SK-N-SH (cell line): Measurements from ENCODE around the gene NCKAP5L. TPM values are rescaled to one million over a fixed set of nuclear protein-coding genes. Genes with fewer than 3 reads are reported as not detected.

Experiments used
- CTCF ChIA-PET: fragments of 300-600, 350-600 bp; formaldehyde crosslinking; extraction: SDS; loops from one replicate; lab custom pipeline; 2021; lab: Yijun Ruan, JAX
- POLR2A ChIA-PET: fragments of 350-600 bp; sonication (Branson Sonifier 250); formaldehyde crosslinking; extraction: SDS; loops from one replicate; lab custom pipeline; 2020; ENCODE audit warnings: antibody characterized with exemption, inconsistent platforms; lab: Yijun Ruan, JAX
- DNase-seq: peaks from one replicate; pipeline ENCODE4 v3.0.0; 2012
- H2AFZ ChIP-seq: fragments of 200-600 bp; sonication (generic); 2 replicates; pipeline ENCODE4 v1.8.1; 2016; ENCODE audit warnings: antibody characterized with exemption, mild to moderate bottlenecking, low read depth
- H3F3A ChIP-seq: fragments of 200-600 bp; sonication (generic); replicated peaks from 2 replicates; pipeline ENCODE3; 2016; ENCODE audit warnings: antibody characterized with exemption, mild to moderate bottlenecking; ENCODE audit not compliant: insufficient read depth
- H3K27ac ChIP-seq, 2 experiments: fragments of 200-500 bp in 1 of 2; fragments of 200-600 bp in 1 of 2; sonication (Bioruptor generic) in 1 of 2; sonication (generic), shearing (Covaris generic) in 1 of 2; 2 replicates each; pipeline versions ENCODE4 v1.5.1 to v1.6.1; 2014 to 2016; ENCODE audit warnings: low read depth in 2 of 2, inconsistent platforms in 1 of 2, low read length in 1 of 2, mild to moderate bottlenecking in 1 of 2, mixed read lengths in 1 of 2
- H3K27me3 ChIP-seq: fragments of 200-600 bp; sonication (generic), shearing (Covaris generic); 2 replicates; pipeline ENCODE4 v1.6.1; 2016; ENCODE audit warnings: mixed run types; ENCODE audit not compliant: insufficient read depth
- H3K36me3 ChIP-seq, 2 experiments: fragments of 200-500 bp in 1 of 2; fragments of 200-600 bp in 1 of 2; sonication (Bioruptor generic) in 1 of 2; sonication (generic) in 1 of 2; replicated peaks in 1 of 2; 2 replicates each; pipeline versions ENCODE3 to v1.5.1; 2014 to 2016; ENCODE audit warnings: low read length in 1 of 2, mild to moderate bottlenecking in 1 of 2; ENCODE audit not compliant: insufficient read depth in 2 of 2, control insufficient read depth in 1 of 2
- H3K4me1 ChIP-seq, 2 experiments: fragments of 200-500 bp in 1 of 2; fragments of 200-600 bp in 1 of 2; sonication (Bioruptor generic) in 1 of 2; sonication (generic), shearing (Covaris generic) in 1 of 2; 2 replicates each; pipeline versions ENCODE4 v1.5.1 to v1.6.1; 2014 to 2016; ENCODE audit warnings: low read depth in 1 of 2, low read length in 1 of 2, mixed run types in 1 of 2; ENCODE audit not compliant: insufficient read depth in 2 of 2, control insufficient read depth in 1 of 2
- H3K4me2 ChIP-seq: fragments of 200-600 bp; sonication (generic), shearing (Covaris generic); 2 replicates; pipeline ENCODE4 v1.6.1; 2017; ENCODE audit warnings: mixed run types
- H3K4me3 ChIP-seq, 2 experiments: fragments of 200-500 bp in 1 of 2; fragments of 200-600 bp in 1 of 2; sonication (Bioruptor generic) in 1 of 2; sonication (generic), shearing (Covaris generic) in 1 of 2; 2 replicates each; pipeline versions ENCODE4 v1.5.1 to v1.8.1; 2014 to 2016; ENCODE audit warnings: low read depth in 2 of 2, inconsistent platforms in 1 of 2, low read length in 1 of 2, mild to moderate bottlenecking in 1 of 2, mixed read lengths in 1 of 2, moderate library complexity in 1 of 2
- H3K79me2 ChIP-seq: fragments of 200-600 bp; sonication (generic); 2 replicates; pipeline ENCODE4 v1.8.1; 2017; ENCODE audit warnings: mild to moderate bottlenecking; ENCODE audit not compliant: insufficient read depth
- H3K9ac ChIP-seq: fragments of 200-600 bp; sonication (generic); 2 replicates; pipeline ENCODE4 v1.6.1; 2017; ENCODE audit warnings: mixed run types
- H3K9me2 ChIP-seq: fragments of 200-600 bp; sonication (generic); 2 replicates; pipeline ENCODE4 v1.6.1; 2017; ENCODE audit warnings: mixed run types
- H3K9me3 ChIP-seq: fragments of 200-600 bp; sonication (generic); 2 replicates; pipeline ENCODE4 v1.6.1; 2017; ENCODE audit warnings: mixed run types, mild to moderate bottlenecking, moderate library complexity
- H4K20me1 ChIP-seq: fragments of 200-600 bp; sonication (generic); 2 replicates; pipeline ENCODE4 v1.6.1; 2017; ENCODE audit warnings: mild to moderate bottlenecking, mixed run types; ENCODE audit not compliant: insufficient read depth
- CHD2 ChIP-seq: fragments of 150-350 bp; IDR thresholded peaks from 2 replicates; pipeline ENCODE4 v1.6.1; 2018; ENCODE audit warnings: low read length; ENCODE audit not compliant: partially characterized antibody
- EP300 ChIP-seq, 2 experiments: IDR thresholded peaks; 2 replicates each; pipeline versions ENCODE4 v1.4.0 to v1.6.1; 2012; ENCODE audit warnings: borderline replicate concordance in 1 of 2, low read depth in 1 of 2, low read length in 1 of 2
- EZH2phosphoT487 ChIP-seq: fragments of 200-600 bp; sonication (generic); IDR thresholded peaks from 2 replicates; pipeline ENCODE4 v1.6.1; 2017; ENCODE audit warnings: low read depth, mixed run types, mild to moderate bottlenecking, antibody characterized with exemption, moderate library complexity, borderline replicate concordance
- FOXJ3 ChIP-seq: sonication (generic); formaldehyde crosslinking; IDR thresholded peaks from 2 replicates; pipeline ENCODE4 v1.5.1; 2020; ENCODE audit warnings: mild to moderate bottlenecking, missing genetic modification reagents
- FOXM1 ChIP-seq: IDR thresholded peaks from 2 replicates; pipeline ENCODE4 v1.4.0; 2012; ENCODE audit warnings: low read depth, mild to moderate bottlenecking
- MXI1 ChIP-seq: IDR thresholded peaks from 2 replicates; pipeline ENCODE4 v1.6.1; 2012; ENCODE audit warnings: mild to moderate bottlenecking, low read depth, low read length, improper control_type of control experiment
- NFIC ChIP-seq: IDR thresholded peaks from 2 replicates; pipeline ENCODE4 v1.4.0; 2012; ENCODE audit warnings: borderline replicate concordance
- NRF1 ChIP-seq: IDR thresholded peaks from 2 replicates; pipeline ENCODE4 v1.6.1; 2012; ENCODE audit warnings: low read depth, mild to moderate bottlenecking, low read length
- POLR2AphosphoS5 ChIP-seq: IDR thresholded peaks from 2 replicates; pipeline ENCODE4 v1.6.1; 2012; ENCODE audit warnings: low read depth, low read length
- RAD21 ChIP-seq: IDR thresholded peaks from 2 replicates; pipeline ENCODE4 v1.6.1; 2012; ENCODE audit warnings: mild to moderate bottlenecking, low read length
- RCOR1 ChIP-seq: fragments of 150-350 bp; IDR thresholded peaks from 2 replicates; pipeline ENCODE4 v1.6.1; 2017; ENCODE audit warnings: antibody characterized with exemption, low read length
- TCF12 ChIP-seq: IDR thresholded peaks from 2 replicates; pipeline ENCODE4 v1.4.0; 2012
- YY1 ChIP-seq: IDR thresholded peaks from 2 replicates; pipeline ENCODE4 v1.4.0; 2012; ENCODE audit warnings: low read depth, mild to moderate bottlenecking
- WGBS: methylation state at CpG from one replicate; pipeline ENCODE4 v1.1.6; 2017; ENCODE audit warnings: low lambda C conversion rate; 5-methylcytosine and 5-hydroxymethylcytosine counted together
- polyA plus RNA-seq, 3 experiments: library from polyadenylated mRNA; depleted of rRNA; stranded (reverse); fragments of >200 nt; gene quantifications; 2 replicates each; pipeline ENCODE4 v1.2.3, GENCODE V29; 2012
- TF ChIP-seq, protein P1 (sequence below): IDR thresholded peaks from 2 replicates; pipeline ENCODE4; 2012

NCKAP5L gene
- polyA plus RNA-seq, 1 of the 3 experiments (the other 2 are of a cell fraction) = 8.9 TPM

DNA sequence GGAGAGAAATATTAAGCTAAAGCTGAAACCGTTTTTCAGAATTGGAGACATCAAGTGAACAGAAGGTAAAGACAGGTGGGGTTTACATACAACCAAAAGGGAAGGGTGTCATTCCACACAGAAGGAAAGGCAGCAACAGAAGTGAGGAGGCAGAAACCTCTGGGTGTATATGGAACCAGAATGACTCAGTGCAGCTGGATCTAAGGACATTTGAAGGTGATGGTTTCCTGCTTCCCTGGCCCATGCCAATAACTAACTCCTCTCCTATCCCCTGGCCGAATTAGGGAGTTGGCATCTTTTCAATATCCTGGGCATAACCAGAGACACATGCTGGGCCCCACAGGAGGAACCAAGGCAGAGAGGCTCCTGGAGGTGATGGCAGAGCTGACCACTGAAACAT is 8.4 kb downstream of the NCKAP5L start:
- CTCF ChIA-PET = interaction anchor here (0.7 to 1.2 kb wide), 3 partner anchors 19 to 807 kb away, joined by 3 to 5 read pairs (median 3); partner anchors contain the start of gene TMBIM6
- peaks cover 65% of the 10 kb centered on the region for H3K79me2 ChIP-seq
- 60% methylated on average over 2 of the region's 2 CpGs for WGBS
- no peak overlapping the region for H3K9ac ChIP-seq
- H4K20me1 ChIP-seq = peaks cover 77% of the 10 kb centered on the region
- no peaks in the 10 kb centered on the region for H3F3A ChIP-seq
- no peaks in the 10 kb centered on the region for H3K9me2 ChIP-seq
- no peak overlapping the region for H2AFZ ChIP-seq
- no peak overlapping the region for H3K4me3 ChIP-seq
- no peaks in the 10 kb centered on the region for H3K27me3 ChIP-seq
- DNase-seq = no peak
- POLR2A ChIA-PET = no interaction called here
- peaks cover 4 to 38% of the 10 kb centered on the region in 2 experiments for H3K36me3 ChIP-seq
- no peak overlapping the region for H3K4me2 ChIP-seq
- H3K9me3 ChIP-seq = no peaks in the 10 kb centered on the region
- TF ChIP-seq EZH2phosphoT487 = no peak
- TF ChIP-seq, all 33 proteins: peak for 0
- Histone ChIP-seq H3K4me1 (peaks cover under 1 to 2% of the 10 kb centered on the region in 2 experiments; a peak in 2 of 4 replicates), H3K27ac (no peak overlapping the region)

DNA sequence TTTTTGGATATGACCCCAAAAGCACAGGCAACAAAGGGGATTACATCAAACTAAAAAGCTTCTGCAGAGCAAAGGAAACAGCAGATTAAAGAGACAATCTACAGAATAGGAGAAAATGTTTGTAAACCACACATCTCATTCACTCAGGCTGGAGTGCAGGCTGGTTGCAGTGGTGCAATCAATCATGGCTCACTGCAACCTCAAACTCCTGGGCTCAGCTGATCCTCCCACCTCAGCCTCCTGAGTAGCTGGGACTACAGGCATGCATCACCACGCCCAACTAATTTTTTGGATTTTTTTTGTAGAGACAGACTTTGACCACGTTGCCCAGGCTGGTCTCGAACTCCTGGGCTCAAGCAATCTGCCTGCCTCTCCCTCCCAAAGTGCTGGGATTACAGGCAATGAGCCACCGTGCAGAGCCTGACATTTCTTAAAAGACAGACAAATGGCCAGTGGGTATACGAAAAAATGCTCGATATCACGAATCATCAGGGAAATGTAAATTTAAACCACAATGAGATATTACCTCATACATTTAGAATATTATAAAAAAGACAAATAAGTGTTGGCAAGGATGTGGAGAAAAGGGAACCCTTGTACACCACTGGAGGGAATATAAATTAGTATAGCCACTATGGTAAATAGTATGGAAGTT is 9.8 kb downstream of the NCKAP5L start:
- no peak for TF ChIP-seq CHD2
- TF ChIP-seq RCOR1 = no peak
- no peak for TF ChIP-seq POLR2AphosphoS5
- TF ChIP-seq YY1 = no peak
- TF ChIP-seq TCF12 = no peak
- TF ChIP-seq MXI1 = no peak
- TF ChIP-seq EP300 (IDR thresholded peaks at IDR 0.05; ENCODE audit: borderline replicate concordance in 1 of 2, low read depth in 1 of 2, low read length in 1 of 2) = no peak
- TF ChIP-seq FOXJ3 (CRISPR knock-in tag) = no peak
- no peak for TF ChIP-seq RAD21
- TF ChIP-seq, protein P1, sequence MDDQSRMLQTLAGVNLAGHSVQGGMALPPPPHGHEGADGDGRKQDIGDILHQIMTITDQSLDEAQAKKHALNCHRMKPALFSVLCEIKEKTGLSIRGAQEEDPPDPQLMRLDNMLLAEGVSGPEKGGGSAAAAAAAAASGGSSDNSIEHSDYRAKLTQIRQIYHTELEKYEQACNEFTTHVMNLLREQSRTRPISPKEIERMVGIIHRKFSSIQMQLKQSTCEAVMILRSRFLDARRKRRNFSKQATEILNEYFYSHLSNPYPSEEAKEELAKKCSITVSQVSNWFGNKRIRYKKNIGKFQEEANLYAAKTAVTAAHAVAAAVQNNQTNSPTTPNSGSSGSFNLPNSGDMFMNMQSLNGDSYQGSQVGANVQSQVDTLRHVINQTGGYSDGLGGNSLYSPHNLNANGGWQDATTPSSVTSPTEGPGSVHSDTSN = no peak
- no peak for TF ChIP-seq NRF1
- no peak for TF ChIP-seq FOXM1
- no peak for TF ChIP-seq NFIC
- H3K4me3 ChIP-seq = no peak overlapping the region
- peaks cover 56% of the 10 kb centered on the region for H3K79me2 ChIP-seq
- peaks cover 0 to 43% of the 10 kb centered on the region in 2 experiments for H3K36me3 ChIP-seq
- no peak for DNase-seq
- no peaks in the 10 kb centered on the region for H3K9me3 ChIP-seq
- no peaks in the 10 kb centered on the region for H3K9me2 ChIP-seq
- peaks cover 67% of the 10 kb centered on the region for H4K20me1 ChIP-seq
- H3K27ac ChIP-seq = no peak overlapping the region
- H3K4me2 ChIP-seq = no peak overlapping the region
- WGBS = 84% methylated on average over 7 of the region's 7 CpGs
- no peaks in the 10 kb centered on the region for H3F3A ChIP-seq
- no peaks in the 10 kb centered on the region for H3K27me3 ChIP-seq
- H2AFZ ChIP-seq = no peak overlapping the region
- H3K9ac ChIP-seq = no peak overlapping the region
- H3K4me1 ChIP-seq = peaks cover 0 to 2% of the 10 kb centered on the region in 2 experiments; a peak in 1 of 4 replicates
- ChIA-PET CTCF (no interaction called here), POLR2A (interaction anchor here (0.7 kb wide), 1 partner anchor 24 kb away, joined by 4 read pairs; no protein-coding TSS in a partner anchor)
